Lower leg skin (tissue), 3 donors: Measurements from ENCODE around the gene WWOX.

Source experiments
- CTCF ChIP-seq, 3 donors: fragments of 450-650 bp; IDR thresholded peaks; one replicate each; pipeline ENCODE4 v1.5.1; 2016; ENCODE audit warnings: antibody characterized with exemption in 3 of 3, mild to moderate bottlenecking in 3 of 3, moderate library complexity in 2 of 3
- POLR2A ChIP-seq, 2 donors: fragments of 450-650 bp; IDR thresholded peaks; one replicate each; pipeline ENCODE4 v1.6.1; 2016 to 2017; ENCODE audit warnings: antibody characterized with exemption in 2 of 2, mild to moderate bottlenecking in 1 of 2, moderate library complexity in 1 of 2

GRCh38 chr16:78081341-78081740 is 18.1 kb upstream of the WWOX start:
- TF ChIP-seq CTCF (IDR thresholded peaks at IDR 0.05) (no peak), POLR2A (IDR thresholded peaks at IDR 0.05) (no peak)
